Left ventricle myocardium inferior (tissue), 1 donor: ENCODE data around the gene DEPDC5. TPM values are rescaled to one million over a fixed set of nuclear protein-coding genes. Genes with fewer than 3 reads are reported as not detected.

ENCODE experiments used
- DNase-seq: peaks from one replicate; pipeline ENCODE4 v3.0.0-alpha.2; 2020
- H3K27ac ChIP-seq: fragments of 200-600 bp; replicated peaks from 2 replicates; pipeline ENCODE4 v1.8.0; 2021
- H3K27me3 ChIP-seq: fragments of 200-600 bp; 2 replicates; pipeline ENCODE4 v1.8.0; 2021; ENCODE audit warnings: low read depth
- H3K36me3 ChIP-seq: fragments of 200-600 bp; 2 replicates; pipeline ENCODE4 v1.8.0; 2021
- H3K4me1 ChIP-seq: fragments of 200-600 bp; 2 replicates; pipeline ENCODE4 v1.8.0; 2021
- H3K4me3 ChIP-seq: fragments of 200-600 bp; 2 replicates; pipeline ENCODE4 v1.8.0; 2021; ENCODE audit warnings: mild to moderate bottlenecking, moderate library complexity
- H3K9me3 ChIP-seq: fragments of 200-600 bp; replicated peaks from 2 replicates; pipeline ENCODE4 v1.8.0; 2021
- intact Hi-C: fragments of 100-400 bp; cut with micrococcal nuclease; formaldehyde crosslinking; loops from one replicate; pipeline ENCODE4 v1.11.0; 2022
- total RNA-seq: library from RNA; stranded (reverse); fragmentation: NEBNext Ultra II Directional; extraction: Animal tissue kit (Norgen Biotek cat#: 25700); gene quantifications from one replicate; pipeline ENCODE4 v1.2.1, GENCODE V29; 2021
- TF ChIP-seq, protein P1 (sequence below): fragments of 200-600 bp; IDR thresholded peaks from 2 replicates; pipeline ENCODE4 v1.8.0; 2021; ENCODE audit warnings: antibody characterized with exemption, mild to moderate bottlenecking, borderline replicate concordance
- donor health status: DM: no; HTN: yes; CAD: no; lungs with severe emphysema.

Gene DEPDC5
- total RNA-seq, 1 donor from 2014 or later: 11.4 TPM

GRCh38 chr22:31833930-31834329, 80.1 kb downstream of the DEPDC5 start:
- H3K4me1 ChIP-seq: peaks cover 10% of the 10 kb centered on the region
- intact Hi-C loops: no loop called here
- TF ChIP-seq, protein P1, sequence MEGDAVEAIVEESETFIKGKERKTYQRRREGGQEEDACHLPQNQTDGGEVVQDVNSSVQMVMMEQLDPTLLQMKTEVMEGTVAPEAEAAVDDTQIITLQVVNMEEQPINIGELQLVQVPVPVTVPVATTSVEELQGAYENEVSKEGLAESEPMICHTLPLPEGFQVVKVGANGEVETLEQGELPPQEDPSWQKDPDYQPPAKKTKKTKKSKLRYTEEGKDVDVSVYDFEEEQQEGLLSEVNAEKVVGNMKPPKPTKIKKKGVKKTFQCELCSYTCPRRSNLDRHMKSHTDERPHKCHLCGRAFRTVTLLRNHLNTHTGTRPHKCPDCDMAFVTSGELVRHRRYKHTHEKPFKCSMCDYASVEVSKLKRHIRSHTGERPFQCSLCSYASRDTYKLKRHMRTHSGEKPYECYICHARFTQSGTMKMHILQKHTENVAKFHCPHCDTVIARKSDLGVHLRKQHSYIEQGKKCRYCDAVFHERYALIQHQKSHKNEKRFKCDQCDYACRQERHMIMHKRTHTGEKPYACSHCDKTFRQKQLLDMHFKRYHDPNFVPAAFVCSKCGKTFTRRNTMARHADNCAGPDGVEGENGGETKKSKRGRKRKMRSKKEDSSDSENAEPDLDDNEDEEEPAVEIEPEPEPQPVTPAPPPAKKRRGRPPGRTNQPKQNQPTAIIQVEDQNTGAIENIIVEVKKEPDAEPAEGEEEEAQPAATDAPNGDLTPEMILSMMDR: no peak
- H3K4me3 ChIP-seq: no peak overlapping the region
- no peaks in the 10 kb centered on the region for H3K9me3 ChIP-seq
- no peak for DNase-seq
- H3K36me3 ChIP-seq: peaks cover 78% of the 10 kb centered on the region
- no peak overlapping the region for H3K27ac ChIP-seq
- no peaks in the 10 kb centered on the region for H3K27me3 ChIP-seq

GRCh38 chr22:31836010-31836409, 82.2 kb downstream of the DEPDC5 start:
- Histone ChIP-seq H3K4me3 (no peak overlapping the region), H3K27me3 (no peaks in the 10 kb centered on the region), H3K36me3 (peaks cover 84% of the 10 kb centered on the region), H3K9me3 (no peaks in the 10 kb centered on the region), H3K4me1 (no peaks in the 10 kb centered on the region), H3K27ac (no peak overlapping the region)
- TF ChIP-seq, protein P1: no peak
- intact Hi-C loops: no loop called here
- DNase-seq: no peak

- intact Hi-C loops: no loop called here
- H3K9me3 ChIP-seq: no peaks in the 10 kb centered on the region
- peaks cover 93% of the 10 kb centered on the region for H3K36me3 ChIP-seq
- no peak overlapping the region for H3K27ac ChIP-seq
- no peaks in the 10 kb centered on the region for H3K4me1 ChIP-seq
- no peak for DNase-seq
- TF ChIP-seq, protein P1: no peak
- H3K4me3 ChIP-seq: no peak overlapping the region
- H3K27me3 ChIP-seq: no peaks in the 10 kb centered on the region
Observed at GRCh38 chr22:31838917-31839316, 85.1 kb downstream of the DEPDC5 start.

GRCh38 chr22:31839986-31840385, 86.2 kb downstream of the DEPDC5 start:
- no peak for DNase-seq
- Histone ChIP-seq H3K4me1 (no peaks in the 10 kb centered on the region), H3K4me3 (no peak overlapping the region), H3K27me3 (no peaks in the 10 kb centered on the region), H3K9me3 (no peaks in the 10 kb centered on the region), H3K27ac (no peak overlapping the region), H3K36me3 (peaks cover 92% of the 10 kb centered on the region)
- TF ChIP-seq, protein P1: no peak
- intact Hi-C loops: no loop called here

DNA sequence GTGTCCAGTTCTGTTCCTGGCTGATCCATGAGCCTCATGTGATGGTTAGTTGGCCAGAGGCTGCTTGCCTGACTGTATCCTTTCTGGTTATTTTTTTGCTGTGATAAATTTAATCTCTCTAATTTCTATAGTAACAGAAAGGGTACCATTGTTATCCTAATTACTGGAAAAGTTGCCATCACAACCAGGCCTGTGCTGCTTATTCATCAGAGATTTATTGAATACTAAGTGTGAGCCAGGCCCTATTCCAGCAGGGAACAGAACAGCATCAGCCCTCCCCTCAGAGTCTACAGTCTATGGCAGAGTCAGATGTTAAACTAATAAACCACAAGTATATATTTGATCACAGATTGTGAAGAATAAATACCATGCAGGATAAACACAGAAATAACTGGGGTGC, 86.8 kb downstream of the DEPDC5 start:
- no peaks in the 10 kb centered on the region for H3K4me1 ChIP-seq
- DNase-seq: no peak
- no peaks in the 10 kb centered on the region for H3K9me3 ChIP-seq
- H3K27me3 ChIP-seq: no peaks in the 10 kb centered on the region
- H3K27ac ChIP-seq: no peak overlapping the region
- peaks cover 92% of the 10 kb centered on the region for H3K36me3 ChIP-seq
- intact Hi-C loops: no loop called here
- TF ChIP-seq, protein P1: no peak
- H3K4me3 ChIP-seq: no peak overlapping the region
